Astrocyte (in vitro differentiated cells and primary cell): ENCODE data around the gene TWF1.

ENCODE experiments used
- EZH2 ChIP-seq: IDR thresholded peaks from 2 replicates; pipeline ENCODE4 v1.6.1; 2012; ENCODE audit warnings: mild to moderate bottlenecking, low read length, inconsistent platforms; ENCODE audit not compliant: insufficient read depth
- TF ChIP-seq, protein P1 (sequence below): IDR thresholded peaks from 2 replicates; pipeline ENCODE4 v1.5.1; 2011; ENCODE audit warnings: low read depth, mild to moderate bottlenecking, inconsistent platforms, low read length, moderate library complexity; ENCODE audit not compliant: insufficient read depth

DNA sequence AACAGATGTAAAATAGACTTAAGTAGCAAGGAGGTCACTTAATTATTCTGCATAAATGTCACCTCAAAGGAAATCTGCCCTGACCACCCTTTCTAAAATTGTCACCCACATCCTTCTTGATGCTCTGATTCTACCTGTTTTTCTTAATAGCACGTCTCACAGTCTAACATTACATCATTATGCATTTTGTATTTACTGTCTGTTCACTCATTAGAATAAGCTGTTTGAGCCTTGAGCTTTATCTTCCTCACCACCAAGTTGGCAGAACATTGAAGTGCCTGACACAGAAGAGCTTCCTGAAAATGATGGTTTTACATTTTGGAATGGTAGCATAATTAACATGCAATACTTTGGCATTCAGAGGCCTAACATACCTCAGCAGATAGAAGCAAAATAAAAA is 21.0 kb upstream of the TWF1 start:
- TF ChIP-seq, protein P1, sequence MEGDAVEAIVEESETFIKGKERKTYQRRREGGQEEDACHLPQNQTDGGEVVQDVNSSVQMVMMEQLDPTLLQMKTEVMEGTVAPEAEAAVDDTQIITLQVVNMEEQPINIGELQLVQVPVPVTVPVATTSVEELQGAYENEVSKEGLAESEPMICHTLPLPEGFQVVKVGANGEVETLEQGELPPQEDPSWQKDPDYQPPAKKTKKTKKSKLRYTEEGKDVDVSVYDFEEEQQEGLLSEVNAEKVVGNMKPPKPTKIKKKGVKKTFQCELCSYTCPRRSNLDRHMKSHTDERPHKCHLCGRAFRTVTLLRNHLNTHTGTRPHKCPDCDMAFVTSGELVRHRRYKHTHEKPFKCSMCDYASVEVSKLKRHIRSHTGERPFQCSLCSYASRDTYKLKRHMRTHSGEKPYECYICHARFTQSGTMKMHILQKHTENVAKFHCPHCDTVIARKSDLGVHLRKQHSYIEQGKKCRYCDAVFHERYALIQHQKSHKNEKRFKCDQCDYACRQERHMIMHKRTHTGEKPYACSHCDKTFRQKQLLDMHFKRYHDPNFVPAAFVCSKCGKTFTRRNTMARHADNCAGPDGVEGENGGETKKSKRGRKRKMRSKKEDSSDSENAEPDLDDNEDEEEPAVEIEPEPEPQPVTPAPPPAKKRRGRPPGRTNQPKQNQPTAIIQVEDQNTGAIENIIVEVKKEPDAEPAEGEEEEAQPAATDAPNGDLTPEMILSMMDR = no peak
- no peak for TF ChIP-seq EZH2
